HEK293 (cell line): Measurements from ENCODE around the gene OPN4.

Experiments used
- CTCF ChIA-PET: fragments of 350-600 bp; formaldehyde crosslinking; extraction: SDS; loops from one replicate; lab custom pipeline; 2021; ENCODE audit warnings: antibody characterized with exemption; lab: Yijun Ruan, JAX
- POLR2A ChIA-PET: fragments of 300-600 bp; formaldehyde crosslinking; extraction: SDS; loops from one replicate; lab custom pipeline; 2020; ENCODE audit warnings: antibody characterized with exemption, inconsistent platforms; lab: Yijun Ruan, JAX
- H3K27ac ChIP-seq: fragments of 200-500 bp; sonication (Bioruptor generic); 2 replicates; pipeline ENCODE4 v1.5.1; 2014; ENCODE audit warnings: low read depth, low read length, control low read depth, inconsistent platforms; ENCODE audit errors: extremely low read depth
- H3K36me3 ChIP-seq, 2 experiments: fragments of 200-500 bp in 1 of 2; sonication (Bioruptor generic) in 1 of 2; 1 replicate in 1 of 2; 2 replicates in 1 of 2; pipeline ENCODE4 v1.5.1; 2014 to 2017; ENCODE audit warnings: inconsistent platforms in 2 of 2, low read length in 2 of 2; ENCODE audit not compliant: control insufficient read depth in 2 of 2, insufficient read depth in 1 of 2
- H3K4me1 ChIP-seq: fragments of 200-500 bp; sonication (Bioruptor generic); 2 replicates; pipeline ENCODE4 v1.5.1; 2014; ENCODE audit warnings: mild to moderate bottlenecking, low read length, inconsistent platforms; ENCODE audit not compliant: control insufficient read depth, insufficient read depth
- H3K4me3 ChIP-seq: 2 replicates; pipeline ENCODE4 v1.5.1; 2011; ENCODE audit warnings: low read depth, mild to moderate bottlenecking, control low read depth, low read length, moderate library complexity
- H3K9me3 ChIP-seq: fragments of 200-500 bp; sonication (Bioruptor generic); 2 replicates; pipeline ENCODE4 v1.5.1; 2014; ENCODE audit warnings: low read depth, low read length, inconsistent platforms; ENCODE audit not compliant: control insufficient read depth, insufficient read depth
- SCRT1 ChIP-seq: fragments of 450-650 bp; formaldehyde crosslinking; IDR thresholded peaks from 2 replicates; pipeline ENCODE4 v1.5.1; 2016; ENCODE audit warnings: missing biosample characterization, missing genetic modification characterization, borderline replicate concordance
- YY2 ChIP-seq: fragments of 450-650 bp; formaldehyde crosslinking; IDR thresholded peaks from 2 replicates; pipeline ENCODE4 v1.5.1; 2016; ENCODE audit warnings: missing biosample characterization, missing genetic modification characterization
- ZBTB7A ChIP-seq: fragments of 450-650 bp; formaldehyde crosslinking; IDR thresholded peaks from 2 replicates; pipeline ENCODE4 v1.5.1; 2016; ENCODE audit warnings: low read depth, missing biosample characterization, missing genetic modification characterization
- ZNF335 ChIP-seq: fragments of 450-650 bp; formaldehyde crosslinking; conservative IDR thresholded peaks from 2 replicates; pipeline ENCODE4 v1.5.1; 2016; ENCODE audit warnings: missing biosample characterization, missing genetic modification characterization
- ZNF394 ChIP-seq: fragments of 450-650 bp; formaldehyde crosslinking; IDR thresholded peaks from 2 replicates; pipeline ENCODE4 v1.5.1; 2016; ENCODE audit warnings: missing biosample characterization, missing genetic modification characterization, mild to moderate bottlenecking, moderate library complexity, borderline replicate concordance
- ZNF404 ChIP-seq: fragments of 450-650 bp; formaldehyde crosslinking; IDR thresholded peaks from 2 replicates; pipeline ENCODE4 v1.5.1; 2017; ENCODE audit warnings: missing biosample characterization, missing genetic modification characterization
- ZNF473 ChIP-seq: fragments of 450-650 bp; formaldehyde crosslinking; IDR thresholded peaks from 2 replicates; pipeline ENCODE4 v1.5.1; 2017; ENCODE audit warnings: missing biosample characterization, missing genetic modification characterization
- ZNF48 ChIP-seq: fragments of 450-650 bp; formaldehyde crosslinking; IDR thresholded peaks from 2 replicates; pipeline ENCODE4 v1.5.1; 2016; ENCODE audit warnings: missing biosample characterization, missing genetic modification characterization
- ZNF654 ChIP-seq: fragments of 450-650 bp; formaldehyde crosslinking; IDR thresholded peaks from 2 replicates; pipeline ENCODE4 v1.5.1; 2016; ENCODE audit warnings: low read depth, missing biosample characterization, missing genetic modification characterization
- TF ChIP-seq, protein P1 (sequence below): fragments of 450-650 bp; formaldehyde crosslinking; IDR thresholded peaks from 2 replicates; pipeline ENCODE4 v1.5.1; 2016; ENCODE audit warnings: missing biosample characterization, missing genetic modification characterization
- TF ChIP-seq, protein P2 (sequence below): fragments of 450-650 bp; formaldehyde crosslinking; IDR thresholded peaks from 2 replicates; pipeline ENCODE4 v1.5.1; 2016; ENCODE audit warnings: missing biosample characterization, missing genetic modification characterization
- TF ChIP-seq, protein P3 (sequence below): fragments of 450-650 bp; formaldehyde crosslinking; IDR thresholded peaks from 2 replicates; pipeline ENCODE4 v1.5.1; 2016; ENCODE audit warnings: missing biosample characterization, missing genetic modification characterization
- TF ChIP-seq, protein P4 (sequence below): fragments of 450-650 bp; formaldehyde crosslinking; IDR thresholded peaks from 2 replicates; pipeline ENCODE4 v1.5.1; 2016; ENCODE audit warnings: missing biosample characterization, missing genetic modification characterization, low read depth
- TF ChIP-seq, protein P5 (sequence below): fragments of 450-650 bp; formaldehyde crosslinking; IDR thresholded peaks from 2 replicates; pipeline ENCODE4 v1.5.1; 2016; ENCODE audit warnings: missing biosample characterization, missing genetic modification characterization
- TF ChIP-seq, protein P6 (sequence below): fragments of 450-650 bp; formaldehyde crosslinking; IDR thresholded peaks from 2 replicates; pipeline ENCODE4 v1.5.1; 2016; ENCODE audit warnings: missing biosample characterization, missing genetic modification characterization
- TF ChIP-seq, protein P7 (sequence below): fragments of 450-650 bp; formaldehyde crosslinking; IDR thresholded peaks from 2 replicates; pipeline ENCODE4 v1.5.1; 2016; ENCODE audit warnings: missing biosample characterization, missing genetic modification characterization
- TF ChIP-seq, protein P8 (sequence below): sonication (generic); formaldehyde crosslinking; IDR thresholded peaks from 2 replicates; pipeline ENCODE4 v1.8.1; 2022; ENCODE audit warnings: mild to moderate bottlenecking, moderate library complexity, missing genetic modification reagents
- TF ChIP-seq, protein P9 (sequence below): fragments of 450-650 bp; formaldehyde crosslinking; IDR thresholded peaks from 2 replicates; pipeline ENCODE4 v1.5.1; 2017; ENCODE audit warnings: missing biosample characterization, missing genetic modification characterization

Gene OPN4

DNA sequence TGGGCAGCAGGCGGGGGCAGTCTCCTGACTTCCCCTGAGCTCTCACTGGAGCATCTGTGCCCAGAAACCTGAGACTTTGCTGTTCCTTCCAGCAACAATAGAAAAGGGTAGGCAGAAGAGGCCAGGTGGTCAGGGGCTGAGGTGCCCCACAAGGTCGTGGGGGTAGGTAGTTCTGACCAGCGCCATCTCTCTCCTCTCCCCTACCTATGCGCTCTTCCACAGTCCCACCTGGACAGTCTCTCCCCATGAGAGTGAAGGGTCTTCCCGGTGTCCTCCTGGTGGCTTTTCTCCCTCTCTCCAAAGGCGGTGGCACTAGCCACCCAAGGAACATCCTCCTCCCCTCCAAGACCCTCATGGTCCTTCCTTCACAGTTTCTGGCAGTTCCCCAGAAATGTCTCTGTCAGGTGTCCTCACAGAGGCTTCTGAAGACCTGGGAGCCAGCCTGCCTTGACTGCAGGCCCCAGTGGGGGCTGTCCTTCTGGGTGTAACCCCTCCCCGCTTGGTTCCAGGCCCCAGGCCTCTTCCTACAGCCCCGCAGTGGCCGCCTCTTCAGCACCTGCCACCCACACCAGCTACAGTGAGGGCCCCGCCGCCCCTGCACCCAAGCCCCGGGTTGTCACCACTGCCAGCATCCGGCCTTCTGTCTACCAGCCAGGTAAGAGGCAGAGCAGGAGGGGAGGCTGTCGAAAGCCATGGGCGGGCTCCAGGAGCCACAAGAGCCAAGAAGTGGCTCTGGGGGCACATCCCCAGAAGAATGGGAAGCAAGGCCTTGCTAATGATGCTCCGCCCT is 55.2 kb downstream of the OPN4 start (continued):
- TF ChIP-seq, protein P1, sequence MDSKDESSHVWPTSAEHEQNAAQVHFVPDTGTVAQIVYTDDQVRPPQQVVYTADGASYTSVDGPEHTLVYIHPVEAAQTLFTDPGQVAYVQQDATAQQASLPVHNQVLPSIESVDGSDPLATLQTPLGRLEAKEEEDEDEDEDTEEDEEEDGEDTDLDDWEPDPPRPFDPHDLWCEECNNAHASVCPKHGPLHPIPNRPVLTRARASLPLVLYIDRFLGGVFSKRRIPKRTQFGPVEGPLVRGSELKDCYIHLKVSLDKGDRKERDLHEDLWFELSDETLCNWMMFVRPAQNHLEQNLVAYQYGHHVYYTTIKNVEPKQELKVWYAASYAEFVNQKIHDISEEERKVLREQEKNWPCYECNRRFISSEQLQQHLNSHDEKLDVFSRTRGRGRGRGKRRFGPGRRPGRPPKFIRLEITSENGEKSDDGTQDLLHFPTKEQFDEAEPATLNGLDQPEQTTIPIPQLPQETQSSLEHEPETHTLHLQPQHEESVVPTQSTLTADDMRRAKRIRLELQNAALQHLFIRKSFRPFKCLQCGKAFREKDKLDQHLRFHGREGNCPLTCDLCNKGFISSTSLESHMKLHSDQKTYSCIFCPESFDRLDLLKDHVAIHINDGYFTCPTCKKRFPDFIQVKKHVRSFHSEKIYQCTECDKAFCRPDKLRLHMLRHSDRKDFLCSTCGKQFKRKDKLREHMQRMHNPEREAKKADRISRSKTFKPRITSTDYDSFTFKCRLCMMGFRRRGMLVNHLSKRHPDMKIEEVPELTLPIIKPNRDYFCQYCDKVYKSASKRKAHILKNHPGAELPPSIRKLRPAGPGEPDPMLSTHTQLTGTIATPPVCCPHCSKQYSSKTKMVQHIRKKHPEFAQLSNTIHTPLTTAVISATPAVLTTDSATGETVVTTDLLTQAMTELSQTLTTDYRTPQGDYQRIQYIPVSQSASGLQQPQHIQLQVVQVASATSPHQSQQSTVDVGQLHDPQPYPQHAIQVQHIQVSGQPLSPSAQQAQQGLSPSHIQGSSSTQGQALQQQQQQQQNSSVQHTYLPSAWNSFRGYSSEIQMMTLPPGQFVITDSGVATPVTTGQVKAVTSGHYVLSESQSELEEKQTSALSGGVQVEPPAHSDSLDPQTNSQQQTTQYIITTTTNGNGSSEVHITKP (tag by site-specific recombination) = peak; percentile 55
- TF ChIP-seq ZBTB7A (tag by site-specific recombination) (no peak), ZNF404 (tag by site-specific recombination) (no peak), ZNF473 (no peak)

DNA sequence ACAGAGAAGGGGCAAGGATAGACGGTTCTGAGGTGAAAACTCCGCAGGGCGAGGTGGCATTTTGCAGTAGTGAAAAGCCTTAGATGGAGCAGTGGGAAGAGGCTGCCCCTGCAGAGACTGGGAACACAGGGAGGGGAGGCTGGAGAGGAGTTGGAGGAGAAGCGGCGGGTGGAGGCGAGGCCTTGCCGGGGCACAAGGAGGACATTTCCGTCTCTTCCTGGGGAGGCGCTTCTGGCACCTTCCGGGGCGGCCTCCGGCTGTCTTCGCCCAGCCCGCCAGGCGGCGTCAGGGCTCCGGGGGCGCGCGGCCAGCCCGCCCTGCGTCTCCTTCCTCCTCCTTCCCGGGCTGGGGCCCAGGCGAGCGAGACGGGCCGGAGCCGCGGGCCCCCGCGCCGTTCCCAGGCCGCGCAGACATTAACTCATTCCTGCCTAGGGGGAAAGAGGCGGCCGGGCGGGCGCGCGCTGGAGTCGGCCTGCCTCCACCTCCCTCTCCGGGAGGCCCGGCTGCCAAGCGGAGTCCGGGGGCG is 56.7 kb downstream of the OPN4 start:
- Histone ChIP-seq H3K4me1 (peaks cover 8% of the 10 kb centered on the region; the same call in 1 of the 2 replicates), H3K36me3 (no peaks in the 10 kb centered on the region), H3K9me3 (no peaks in the 10 kb centered on the region), H3K27ac (peak overlapping the region; percentile 99), H3K4me3 (peak overlapping the region; percentile 60)
- ChIA-PET CTCF (interaction anchor here (0.6 to 0.7 kb wide), 2 partner anchors 223 to 1056 kb away, joined by 3 to 4 read pairs; no protein-coding TSS in a partner anchor), POLR2A (interaction anchor here (1.5 to 1.9 kb wide), 3 partner anchors 22 to 47 kb away, joined by 5 to 11 read pairs (median 8); partner anchors contain the start of gene BMPR1A)
- no peak for TF ChIP-seq SCRT1
- TF ChIP-seq, protein P2, sequence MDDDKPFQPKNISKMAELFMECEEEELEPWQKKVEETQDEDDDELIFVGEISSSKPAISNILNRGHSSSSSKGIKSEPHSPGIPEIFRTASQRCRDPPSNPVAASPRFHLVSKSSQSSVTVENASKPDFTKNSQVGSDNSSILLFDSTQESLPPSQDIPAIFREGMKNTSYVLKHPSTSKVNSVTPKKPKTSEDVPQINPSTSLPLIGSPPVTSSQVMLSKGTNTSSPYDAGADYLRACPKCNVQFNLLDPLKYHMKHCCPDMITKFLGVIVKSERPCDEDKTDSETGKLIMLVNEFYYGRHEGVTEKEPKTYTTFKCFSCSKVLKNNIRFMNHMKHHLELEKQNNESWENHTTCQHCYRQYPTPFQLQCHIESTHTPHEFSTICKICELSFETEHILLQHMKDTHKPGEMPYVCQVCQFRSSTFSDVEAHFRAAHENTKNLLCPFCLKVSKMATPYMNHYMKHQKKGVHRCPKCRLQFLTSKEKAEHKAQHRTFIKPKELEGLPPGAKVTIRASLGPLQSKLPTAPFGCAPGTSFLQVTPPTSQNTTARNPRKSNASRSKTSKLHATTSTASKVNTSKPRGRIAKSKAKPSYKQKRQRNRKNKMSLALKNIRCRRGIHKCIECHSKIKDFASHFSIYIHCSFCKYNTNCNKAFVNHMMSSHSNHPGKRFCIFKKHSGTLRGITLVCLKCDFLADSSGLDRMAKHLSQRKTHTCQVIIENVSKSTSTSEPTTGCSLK (tag by site-specific recombination) = no peak
- TF ChIP-seq, protein P3, sequence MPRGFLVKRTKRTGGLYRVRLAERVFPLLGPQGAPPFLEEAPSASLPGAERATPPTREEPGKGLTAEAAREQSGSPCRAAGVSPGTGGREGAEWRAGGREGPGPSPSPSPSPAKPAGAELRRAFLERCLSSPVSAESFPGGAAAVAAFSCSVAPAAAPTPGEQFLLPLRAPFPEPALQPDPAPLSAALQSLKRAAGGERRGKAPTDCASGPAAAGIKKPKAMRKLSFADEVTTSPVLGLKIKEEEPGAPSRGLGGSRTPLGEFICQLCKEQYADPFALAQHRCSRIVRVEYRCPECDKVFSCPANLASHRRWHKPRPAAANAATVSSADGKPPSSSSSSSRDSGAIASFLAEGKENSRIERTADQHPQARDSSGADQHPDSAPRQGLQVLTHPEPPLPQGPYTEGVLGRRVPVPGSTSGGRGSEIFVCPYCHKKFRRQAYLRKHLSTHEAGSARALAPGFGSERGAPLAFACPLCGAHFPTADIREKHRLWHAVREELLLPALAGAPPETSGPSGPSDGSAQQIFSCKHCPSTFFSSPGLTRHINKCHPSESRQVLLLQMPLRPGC = no peak
- TF ChIP-seq, protein P4, sequence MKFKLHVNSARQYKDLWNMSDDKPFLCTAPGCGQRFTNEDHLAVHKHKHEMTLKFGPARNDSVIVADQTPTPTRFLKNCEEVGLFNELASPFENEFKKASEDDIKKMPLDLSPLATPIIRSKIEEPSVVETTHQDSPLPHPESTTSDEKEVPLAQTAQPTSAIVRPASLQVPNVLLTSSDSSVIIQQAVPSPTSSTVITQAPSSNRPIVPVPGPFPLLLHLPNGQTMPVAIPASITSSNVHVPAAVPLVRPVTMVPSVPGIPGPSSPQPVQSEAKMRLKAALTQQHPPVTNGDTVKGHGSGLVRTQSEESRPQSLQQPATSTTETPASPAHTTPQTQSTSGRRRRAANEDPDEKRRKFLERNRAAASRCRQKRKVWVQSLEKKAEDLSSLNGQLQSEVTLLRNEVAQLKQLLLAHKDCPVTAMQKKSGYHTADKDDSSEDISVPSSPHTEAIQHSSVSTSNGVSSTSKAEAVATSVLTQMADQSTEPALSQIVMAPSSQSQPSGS (tag by site-specific recombination) = no peak
- no peak for TF ChIP-seq YY2 (tag by site-specific recombination)
- TF ChIP-seq, protein P5, sequence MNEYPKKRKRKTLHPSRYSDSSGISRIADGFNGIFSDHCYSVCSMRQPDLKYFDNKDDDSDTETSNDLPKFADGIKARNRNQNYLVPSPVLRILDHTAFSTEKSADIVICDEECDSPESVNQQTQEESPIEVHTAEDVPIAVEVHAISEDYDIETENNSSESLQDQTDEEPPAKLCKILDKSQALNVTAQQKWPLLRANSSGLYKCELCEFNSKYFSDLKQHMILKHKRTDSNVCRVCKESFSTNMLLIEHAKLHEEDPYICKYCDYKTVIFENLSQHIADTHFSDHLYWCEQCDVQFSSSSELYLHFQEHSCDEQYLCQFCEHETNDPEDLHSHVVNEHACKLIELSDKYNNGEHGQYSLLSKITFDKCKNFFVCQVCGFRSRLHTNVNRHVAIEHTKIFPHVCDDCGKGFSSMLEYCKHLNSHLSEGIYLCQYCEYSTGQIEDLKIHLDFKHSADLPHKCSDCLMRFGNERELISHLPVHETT (tag by site-specific recombination) = no peak
- TF ChIP-seq, protein P6, sequence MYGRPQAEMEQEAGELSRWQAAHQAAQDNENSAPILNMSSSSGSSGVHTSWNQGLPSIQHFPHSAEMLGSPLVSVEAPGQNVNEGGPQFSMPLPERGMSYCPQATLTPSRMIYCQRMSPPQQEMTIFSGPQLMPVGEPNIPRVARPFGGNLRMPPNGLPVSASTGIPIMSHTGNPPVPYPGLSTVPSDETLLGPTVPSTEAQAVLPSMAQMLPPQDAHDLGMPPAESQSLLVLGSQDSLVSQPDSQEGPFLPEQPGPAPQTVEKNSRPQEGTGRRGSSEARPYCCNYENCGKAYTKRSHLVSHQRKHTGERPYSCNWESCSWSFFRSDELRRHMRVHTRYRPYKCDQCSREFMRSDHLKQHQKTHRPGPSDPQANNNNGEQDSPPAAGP (tag by site-specific recombination) = peak; percentile 69; the same call in 1 of the 2 replicates
- peak; percentile 13; the same call in 1 of the 2 replicates for TF ChIP-seq ZNF654 (tag by site-specific recombination)
- peak; percentile 80 for TF ChIP-seq ZNF394 (tag by site-specific recombination)
- TF ChIP-seq, protein P7, sequence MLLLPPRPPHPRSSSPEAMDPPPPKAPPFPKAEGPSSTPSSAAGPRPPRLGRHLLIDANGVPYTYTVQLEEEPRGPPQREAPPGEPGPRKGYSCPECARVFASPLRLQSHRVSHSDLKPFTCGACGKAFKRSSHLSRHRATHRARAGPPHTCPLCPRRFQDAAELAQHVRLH (tag by site-specific recombination) = no peak
- TF ChIP-seq, protein P8, sequence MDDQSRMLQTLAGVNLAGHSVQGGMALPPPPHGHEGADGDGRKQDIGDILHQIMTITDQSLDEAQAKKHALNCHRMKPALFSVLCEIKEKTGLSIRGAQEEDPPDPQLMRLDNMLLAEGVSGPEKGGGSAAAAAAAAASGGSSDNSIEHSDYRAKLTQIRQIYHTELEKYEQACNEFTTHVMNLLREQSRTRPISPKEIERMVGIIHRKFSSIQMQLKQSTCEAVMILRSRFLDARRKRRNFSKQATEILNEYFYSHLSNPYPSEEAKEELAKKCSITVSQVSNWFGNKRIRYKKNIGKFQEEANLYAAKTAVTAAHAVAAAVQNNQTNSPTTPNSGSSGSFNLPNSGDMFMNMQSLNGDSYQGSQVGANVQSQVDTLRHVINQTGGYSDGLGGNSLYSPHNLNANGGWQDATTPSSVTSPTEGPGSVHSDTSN (CRISPR knock-in tag) = 0 out of 2 replicates have a peak, but pooled peaks have one; percentile 68
- TF ChIP-seq ZNF335 (tag by site-specific recombination) = peak; percentile 89
- TF ChIP-seq, protein P9, sequence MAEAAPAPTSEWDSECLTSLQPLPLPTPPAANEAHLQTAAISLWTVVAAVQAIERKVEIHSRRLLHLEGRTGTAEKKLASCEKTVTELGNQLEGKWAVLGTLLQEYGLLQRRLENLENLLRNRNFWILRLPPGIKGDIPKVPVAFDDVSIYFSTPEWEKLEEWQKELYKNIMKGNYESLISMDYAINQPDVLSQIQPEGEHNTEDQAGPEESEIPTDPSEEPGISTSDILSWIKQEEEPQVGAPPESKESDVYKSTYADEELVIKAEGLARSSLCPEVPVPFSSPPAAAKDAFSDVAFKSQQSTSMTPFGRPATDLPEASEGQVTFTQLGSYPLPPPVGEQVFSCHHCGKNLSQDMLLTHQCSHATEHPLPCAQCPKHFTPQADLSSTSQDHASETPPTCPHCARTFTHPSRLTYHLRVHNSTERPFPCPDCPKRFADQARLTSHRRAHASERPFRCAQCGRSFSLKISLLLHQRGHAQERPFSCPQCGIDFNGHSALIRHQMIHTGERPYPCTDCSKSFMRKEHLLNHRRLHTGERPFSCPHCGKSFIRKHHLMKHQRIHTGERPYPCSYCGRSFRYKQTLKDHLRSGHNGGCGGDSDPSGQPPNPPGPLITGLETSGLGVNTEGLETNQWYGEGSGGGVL (tag by site-specific recombination) = peak; percentile 86
- no peak for TF ChIP-seq ZNF48 (tag by site-specific recombination)
